GM21526 (cell line): Measurements from ENCODE around the gene FAM184B.

ENCODE experiments used
- ATAC-seq: cut with Tn5 transposase; IDR thresholded peaks from one replicate; pipeline ENCODE4 v1.9.1; 2021; ENCODE audit warnings: moderate library complexity; ENCODE audit not compliant: unreplicated experiment, low FRiP score

Gene FAM184B

DNA sequence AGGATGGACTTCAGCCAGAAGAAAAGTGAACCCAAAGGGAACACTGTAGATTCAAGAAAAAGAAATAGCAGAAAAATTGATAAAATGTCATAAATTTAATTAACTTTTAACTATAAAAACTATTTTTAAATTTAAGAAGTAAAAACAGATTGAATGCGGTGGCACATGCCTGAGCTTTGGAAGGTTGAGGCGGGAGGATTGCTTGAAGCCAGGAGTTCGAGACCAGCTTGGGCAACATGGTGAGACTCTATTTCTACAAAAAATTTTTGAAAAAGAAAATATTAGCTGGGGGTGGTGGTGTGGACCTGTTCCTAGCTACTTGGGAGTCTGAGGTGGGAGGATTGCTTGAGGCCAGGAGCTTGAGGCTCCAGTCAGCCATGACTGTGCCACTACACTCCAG lies 3.0 kb downstream of the FAM184B start:
- no peak for ATAC-seq

DNA sequence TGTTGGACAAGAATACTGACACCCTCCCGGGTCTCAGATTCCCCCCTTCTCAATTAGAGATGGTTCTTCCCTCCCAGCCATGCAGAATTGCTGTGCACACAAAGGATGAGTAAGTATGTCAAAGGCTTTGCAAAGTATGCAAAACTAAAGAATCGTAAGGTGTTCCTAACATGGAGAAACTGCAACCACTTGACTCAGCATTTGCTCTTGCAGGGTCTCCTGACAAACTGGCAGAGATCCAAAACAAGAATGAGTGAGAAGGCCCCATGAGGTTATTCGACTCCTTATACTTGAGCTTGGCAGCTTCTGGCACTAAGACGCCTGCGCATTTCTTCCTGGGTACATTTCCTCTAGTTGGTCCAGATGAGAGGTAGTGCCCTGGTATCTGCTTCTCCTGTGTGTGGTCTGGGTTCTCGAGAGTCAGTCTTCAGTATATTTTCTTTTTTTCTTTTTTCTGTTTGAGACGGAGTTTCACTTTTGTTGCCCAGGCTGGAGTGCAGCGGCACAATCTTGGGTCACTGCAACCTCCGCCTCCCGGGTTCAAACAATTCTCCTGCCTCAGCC lies 8.2 kb downstream of the FAM184B start:
- no peak for ATAC-seq

- no peak for ATAC-seq
Measured at GRCh38 chr4:17771284-17771908, 10.0 kb downstream of the FAM184B start.

DNA sequence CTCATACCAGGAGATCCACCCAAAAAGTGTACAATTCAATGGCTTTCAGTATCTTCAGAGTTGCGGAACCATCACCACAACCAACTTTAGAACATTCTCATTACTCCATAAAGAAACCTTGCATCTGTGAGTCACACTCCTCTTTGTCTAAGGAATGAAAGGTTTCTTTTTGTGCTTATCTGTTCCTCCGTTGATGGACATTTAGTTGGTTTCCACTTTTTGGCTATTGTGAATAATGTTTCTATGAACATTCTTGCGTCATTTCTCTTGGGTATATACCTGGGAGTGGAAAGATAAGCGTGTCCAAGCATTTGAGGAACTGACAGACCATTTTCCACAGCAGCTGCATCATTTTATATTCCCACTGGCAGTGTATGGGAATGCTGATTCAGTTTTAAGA lies 10.6 kb downstream of the FAM184B start:
- ATAC-seq: no peak

- ATAC-seq: no peak
Measured at GRCh38 chr4:17769406-17770174, 11.8 kb downstream of the FAM184B start.

DNA sequence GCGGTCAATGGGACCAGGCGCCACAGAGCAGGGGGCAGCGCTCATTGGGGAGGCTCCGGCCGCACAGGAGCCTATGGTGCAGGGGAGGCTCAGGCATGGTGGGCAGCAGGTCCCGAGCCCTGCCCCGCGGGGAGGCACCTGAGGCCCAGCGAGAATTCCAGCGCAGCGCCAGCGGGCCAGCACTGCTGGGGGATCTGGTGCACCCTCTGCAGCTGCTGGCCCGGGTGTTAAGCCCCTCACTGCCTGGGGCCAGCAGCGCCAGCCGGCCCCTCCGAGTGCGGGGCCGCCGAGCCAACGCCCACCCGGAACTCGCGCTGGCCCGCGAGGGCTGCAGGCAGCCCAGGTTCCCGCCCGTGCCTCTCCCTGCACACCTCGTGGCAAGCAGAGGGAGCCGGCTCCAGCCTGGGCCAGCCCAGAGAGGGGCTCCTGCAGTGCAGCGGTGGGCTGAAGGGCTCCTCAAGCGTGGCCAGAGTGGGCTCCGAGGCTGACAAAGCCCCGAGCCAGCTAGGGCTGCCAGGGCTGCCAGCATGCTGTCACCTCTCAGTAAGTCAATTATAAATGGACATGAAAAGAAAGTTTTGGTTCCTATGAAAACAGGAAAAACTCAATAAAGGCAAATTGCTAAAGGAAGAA lies 14.5 kb downstream of the FAM184B start:
- ATAC-seq: no peak

DNA sequence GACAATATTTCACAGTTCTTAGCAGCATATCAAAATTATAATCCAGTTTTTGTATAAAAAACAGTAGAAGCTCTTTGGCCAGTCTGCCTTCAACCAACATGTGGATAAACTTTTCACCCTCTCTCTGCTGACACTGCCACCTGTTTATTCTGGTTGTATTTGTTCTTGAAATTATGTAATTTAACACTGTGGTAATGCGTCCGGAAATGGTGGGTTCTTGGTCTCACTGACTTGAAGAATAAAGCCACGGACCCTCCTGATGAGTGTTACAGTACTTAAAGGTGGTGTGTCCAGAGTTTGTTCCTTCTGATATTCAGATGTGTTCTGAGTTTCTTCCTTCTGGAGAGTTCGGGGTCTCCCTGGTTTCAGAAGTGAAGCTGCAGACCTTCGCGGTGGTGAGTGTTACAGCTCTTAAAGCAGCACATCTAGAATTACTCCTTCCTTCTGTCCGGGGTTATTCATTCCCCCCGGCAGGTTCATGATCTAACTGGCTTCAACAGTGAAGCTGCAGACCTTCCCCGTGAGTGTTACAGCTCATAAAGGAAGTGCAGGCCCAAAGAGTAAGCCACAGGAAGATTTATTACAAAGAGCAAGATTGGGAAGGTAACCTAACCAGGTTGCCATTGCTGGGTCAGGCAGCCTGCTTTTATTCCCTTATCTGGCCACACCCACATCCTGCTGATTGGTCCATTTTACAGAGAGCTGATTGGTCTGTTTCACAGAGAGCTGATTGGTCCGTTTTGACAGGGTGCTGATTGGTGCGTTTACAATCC lies 15.7 kb downstream of the FAM184B start:
- no peak for ATAC-seq

DNA sequence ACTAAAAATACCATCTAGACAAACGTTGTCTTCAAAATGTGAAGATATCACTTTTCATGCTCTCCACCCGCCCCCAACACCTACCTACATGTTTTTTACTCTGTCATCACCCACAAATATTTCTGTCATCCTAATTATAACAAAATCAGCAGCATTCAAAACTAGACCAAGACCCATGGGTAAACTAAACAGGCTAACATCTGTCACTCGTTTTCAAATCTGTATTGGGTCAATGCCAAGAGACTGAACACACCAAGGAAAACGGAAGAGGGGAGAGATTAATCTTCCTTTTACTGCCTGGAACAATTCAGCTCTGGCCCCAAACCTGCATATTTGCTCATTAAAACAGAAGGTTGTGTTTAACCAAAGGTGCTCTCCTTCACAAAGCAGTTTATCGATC lies 17.5 kb downstream of the FAM184B start:
- ATAC-seq: no peak

- no peak for ATAC-seq
Measured at GRCh38 chr4:17763416-17763815, 18.0 kb downstream of the FAM184B start.

DNA sequence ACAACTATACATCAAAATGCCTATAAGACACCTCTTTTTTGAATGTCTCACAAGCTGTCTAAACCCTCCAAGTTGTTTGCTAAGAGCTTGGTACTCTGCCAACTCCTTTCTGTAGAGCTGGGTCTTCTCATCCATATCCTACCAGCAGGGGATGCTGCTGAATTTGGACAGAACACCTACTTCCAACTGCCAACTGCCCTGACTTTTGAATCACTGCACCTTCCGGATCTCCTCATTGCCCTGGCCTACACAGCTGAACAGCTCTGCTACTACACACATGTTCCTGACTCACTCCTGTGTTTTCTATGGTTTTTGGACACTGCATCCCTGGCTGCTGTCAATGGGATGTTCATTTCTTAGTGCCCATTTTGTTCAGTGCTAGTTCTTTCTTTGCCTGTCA lies 18.7 kb downstream of the FAM184B start:
- ATAC-seq: no peak

DNA sequence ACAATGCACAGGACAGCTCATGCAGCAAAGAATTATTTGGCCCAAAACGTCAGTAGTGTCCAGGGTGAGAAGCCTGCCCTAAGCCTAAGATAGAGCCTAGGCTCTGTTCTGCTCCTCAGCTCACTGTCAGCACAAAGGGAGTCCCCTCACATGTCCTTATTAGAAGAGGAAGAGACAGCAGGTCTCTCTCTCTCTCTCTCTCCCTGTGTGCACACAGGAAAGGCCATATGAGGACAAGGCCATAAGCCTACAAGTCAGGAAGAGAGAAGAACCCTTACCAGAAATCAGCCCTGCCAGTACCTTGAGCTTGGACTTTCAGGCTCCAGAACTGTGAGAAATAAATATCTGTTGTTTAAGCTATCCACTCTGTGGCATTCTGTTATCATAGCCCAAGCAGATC lies 20.4 kb downstream of the FAM184B start:
- no peak for ATAC-seq

DNA sequence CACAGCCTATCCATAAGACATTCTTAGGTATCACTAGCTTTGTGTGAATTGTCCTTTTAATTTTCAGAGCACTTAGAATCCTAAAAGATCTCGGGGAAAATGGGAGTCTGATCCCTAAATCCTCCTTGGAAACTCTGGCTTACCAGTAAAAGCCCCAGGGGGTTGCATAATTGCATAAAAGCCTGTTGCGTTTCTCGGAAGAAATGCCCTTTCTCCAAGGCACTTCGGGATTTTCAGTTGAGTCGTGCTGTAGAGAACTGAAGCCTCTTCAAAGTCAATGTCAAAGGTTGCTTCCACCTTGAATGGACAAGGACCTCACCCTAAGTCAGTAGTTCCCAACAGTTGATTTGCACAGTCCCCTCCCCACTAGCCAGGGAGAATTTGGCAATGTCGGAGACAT lies 20.8 kb downstream of the FAM184B start:
- no peak for ATAC-seq

GRCh38 chr4:17758485-17758884 lies 22.9 kb downstream of the FAM184B start:
- no peak for ATAC-seq

DNA sequence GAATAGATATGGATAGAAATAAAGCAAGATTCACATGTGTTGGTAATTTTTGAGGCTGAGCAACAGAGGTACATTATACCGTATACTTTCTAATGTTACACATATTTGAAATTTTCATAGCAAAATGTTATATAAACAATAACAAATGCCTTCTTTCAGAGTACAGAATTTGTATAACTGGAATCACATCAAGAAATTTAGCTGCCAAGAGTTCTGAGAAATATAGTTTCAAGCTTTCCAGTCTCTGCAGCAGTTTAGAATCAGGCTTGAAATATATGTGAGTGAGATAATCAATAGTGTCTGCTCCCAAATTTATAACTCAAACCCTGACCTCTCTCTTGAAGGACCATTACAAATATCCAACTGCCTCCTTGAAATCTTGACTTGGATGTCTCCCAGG lies 23.8 kb downstream of the FAM184B start:
- no peak for ATAC-seq

DNA sequence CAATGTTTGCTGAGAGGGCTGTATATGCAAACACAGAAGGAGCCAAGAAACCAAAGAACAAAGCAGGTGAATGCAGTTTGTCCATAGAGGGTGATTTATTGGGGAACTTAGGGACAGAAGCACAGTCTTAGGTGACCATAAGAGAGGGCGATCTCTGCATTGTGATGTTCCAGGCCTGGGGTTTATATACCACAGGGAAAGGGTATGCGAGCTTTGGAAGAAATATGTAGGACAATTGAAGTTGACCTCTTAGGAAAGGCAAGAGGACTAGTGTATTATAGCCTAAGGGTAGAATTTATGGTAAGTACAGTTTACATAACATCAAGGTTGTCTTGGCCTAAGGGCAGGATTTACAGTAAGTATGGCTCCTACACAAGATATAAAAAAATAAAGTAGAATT lies 27.8 kb downstream of the FAM184B start:
- no peak for ATAC-seq

DNA sequence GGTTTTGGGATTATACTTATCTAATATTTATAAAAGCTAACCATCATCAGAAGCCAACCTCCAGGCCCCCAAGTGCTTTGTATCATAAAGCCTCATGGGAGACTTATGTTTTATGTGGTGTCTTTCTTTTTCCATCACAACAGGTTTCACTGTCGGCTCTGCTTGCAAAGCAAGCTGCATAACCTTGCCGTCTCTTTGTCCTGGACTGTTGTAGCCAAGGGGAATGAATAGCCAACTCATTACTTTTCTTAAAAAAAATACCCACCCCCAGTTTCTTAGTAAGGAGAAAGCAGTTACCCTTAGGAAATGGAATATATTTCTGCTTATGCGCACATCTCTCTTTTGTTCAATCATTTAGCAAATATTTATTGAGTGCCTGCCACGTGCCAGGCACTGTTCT lies 40.7 kb downstream of the FAM184B start:
- no peak for ATAC-seq

- no peak for ATAC-seq
Measured at GRCh38 chr4:17736484-17736883, 44.9 kb downstream of the FAM184B start.

- ATAC-seq: no peak
Measured at GRCh38 chr4:17726911-17727310, 54.5 kb downstream of the FAM184B start.

DNA sequence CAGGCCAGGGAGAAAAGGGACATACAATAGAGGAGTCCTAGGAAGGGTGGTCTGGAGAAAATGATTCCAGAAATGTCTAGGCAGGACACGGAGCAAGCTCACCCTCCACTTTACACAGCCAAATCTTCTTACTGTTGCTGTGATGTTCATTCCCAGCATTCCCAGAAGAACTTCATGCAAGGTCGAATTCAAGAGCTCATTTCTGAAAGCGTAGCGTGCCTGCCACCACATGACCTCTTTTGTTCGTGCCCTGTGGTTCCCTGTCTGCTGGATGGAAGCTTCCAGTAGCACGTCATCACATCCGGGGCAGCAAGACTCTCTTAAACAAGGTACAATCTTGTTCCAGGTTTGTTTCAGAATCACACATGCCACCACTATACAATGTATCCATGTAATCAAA lies 57.8 kb downstream of the FAM184B start:
- no peak for ATAC-seq

DNA sequence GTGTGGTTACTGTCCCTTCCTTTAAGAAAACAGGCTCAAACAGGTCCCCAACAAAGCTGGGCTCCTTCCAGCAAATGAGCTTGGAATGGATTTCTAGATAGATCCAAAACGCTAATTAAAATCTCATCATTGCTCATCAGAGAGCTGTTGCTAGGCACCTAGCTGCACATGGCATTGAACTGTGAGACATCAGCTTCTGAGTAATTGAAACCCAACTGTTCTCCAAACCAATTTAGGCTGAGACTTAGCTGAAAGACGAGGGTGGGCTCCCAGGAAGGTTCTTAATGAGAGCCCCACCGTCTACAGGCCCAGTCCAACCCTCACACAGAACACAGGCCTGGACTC lies 59.1 kb downstream of the FAM184B start:
- no peak for ATAC-seq
